HG03196 (cell line): ENCODE measurements around the gene AK1.

Experiments used
- ATAC-seq: cut with Tn5 transposase; IDR thresholded peaks from one replicate; pipeline ENCODE4 v1.9.1; 2021; ENCODE audit not compliant: unreplicated experiment

AK1 gene

GRCh38 chr9:127825319-127826051 is 52.0 kb downstream of the AK1 start:
- ATAC-seq: no peak

GRCh38 chr9:127822108-127822507 is 55.4 kb downstream of the AK1 start:
- ATAC-seq: no peak

- ATAC-seq: no peak
Observed at GRCh38 chr9:127818574-127818973, 58.9 kb downstream of the AK1 start.

GRCh38 chr9:127817881-127818434 is 59.5 kb downstream of the AK1 start:
- ATAC-seq: no peak

GRCh38 chr9:127816728-127817127 is 60.7 kb downstream of the AK1 start:
- no peak for ATAC-seq
